ENCODE measurements around the gene ABTB2. TPM values are rescaled to one million over a fixed set of nuclear protein-coding genes. Genes with fewer than 3 reads are reported as not detected.

ABTB2 gene
- total RNA-seq, 1 donor from 2014 or later, result 9.8 TPM

- DNase-seq (ENCODE audit: low spot score), result no peak
Observed at GRCh38 chr11:34169686-34170085, 188.1 kb downstream of the ABTB2 start.

GRCh38 chr11:34168642-34169420, 189.0 kb downstream of the ABTB2 start:
- DNase-seq (ENCODE audit: low spot score), result no peak

- DNase-seq (ENCODE audit: low spot score), result no peak
Observed at GRCh38 chr11:34167961-34168360, 189.8 kb downstream of the ABTB2 start.

GRCh38 chr11:34166806-34167740, 190.7 kb downstream of the ABTB2 start:
- no peak for DNase-seq (ENCODE audit: low spot score)

GRCh38 chr11:34165786-34166555, 191.8 kb downstream of the ABTB2 start:
- no peak for DNase-seq (ENCODE audit: low spot score)

GRCh38 chr11:34165121-34165520, 192.7 kb downstream of the ABTB2 start:
- DNase-seq (ENCODE audit: low spot score), result no peak

GRCh38 chr11:34162856-34163255, 195.0 kb downstream of the ABTB2 start:
- DNase-seq (ENCODE audit: low spot score), result no peak

- DNase-seq (ENCODE audit: low spot score), result no peak
Observed at GRCh38 chr11:34162493-34162820, 195.4 kb downstream of the ABTB2 start.

- DNase-seq (ENCODE audit: low spot score), result no peak
Observed at GRCh38 chr11:34161812-34162492, 195.9 kb downstream of the ABTB2 start.

GRCh38 chr11:34161361-34161760, 196.4 kb downstream of the ABTB2 start:
- no peak for DNase-seq (ENCODE audit: low spot score)

- no peak for DNase-seq (ENCODE audit: low spot score)
Observed at GRCh38 chr11:34160791-34161190, 197.0 kb downstream of the ABTB2 start.

- no peak for DNase-seq (ENCODE audit: low spot score)
Observed at GRCh38 chr11:34160049-34160721, 197.6 kb downstream of the ABTB2 start.

GRCh38 chr11:34158661-34159060, 199.1 kb downstream of the ABTB2 start:
- DNase-seq (ENCODE audit: low spot score), result no peak

- no peak for DNase-seq (ENCODE audit: low spot score)
Observed at GRCh38 chr11:34157163-34157562, 200.6 kb downstream of the ABTB2 start.

- DNase-seq (ENCODE audit: low spot score), result no peak
Observed at GRCh38 chr11:34155757-34156062, 202.1 kb downstream of the ABTB2 start.

GRCh38 chr11:34155057-34155756, 202.6 kb downstream of the ABTB2 start:
- DNase-seq (ENCODE audit: low spot score), result no peak

GRCh38 chr11:34154059-34154875, 203.5 kb downstream of the ABTB2 start:
- no peak for DNase-seq (ENCODE audit: low spot score)

- DNase-seq (ENCODE audit: low spot score), result no peak
Observed at GRCh38 chr11:34151916-34152845, 205.6 kb downstream of the ABTB2 start.

GRCh38 chr11:34151166-34151565, 206.6 kb downstream of the ABTB2 start:
- DNase-seq (ENCODE audit: low spot score), result no peak
